Measurements from ENCODE around the gene DYRK1A. TPM values are rescaled to one million over a fixed set of nuclear protein-coding genes. Genes with fewer than 3 reads are reported as not detected.
"Not testable (repeated sequence)": the region's sequence is repeated elsewhere in the genome, so short reads cannot be mapped to it uniquely, and the experiment has no call there.

The DYRK1A gene
- total RNA-seq, 1 experiment from 2014 or later, result 35.5 TPM

GRCh38 chr21:37522641-37523295 lies 156.2 kb downstream of the DYRK1A start:
- H3K79me2 ChIP-seq (ENCODE audit: low read depth), result no peaks in the 10 kb centered on the region
- H2AFZ ChIP-seq, result no peak overlapping the region
- H3K27ac ChIP-seq, result no peak overlapping the region
- H3K9me2 ChIP-seq (ENCODE audit: insufficient read depth), result no peaks in the 10 kb centered on the region
- ChIA-PET POLR2A (ENCODE audit: unreplicated experiment) (no interaction called here), CTCF (no interaction called here)
- no peaks in the 10 kb centered on the region for H4K20me1 ChIP-seq (ENCODE audit: insufficient read depth)
- intact Hi-C loops (cut with micrococcal nuclease; ENCODE audit: unreplicated experiment), result no loop called here
- DNase-seq, result no peak
- H3F3A ChIP-seq (ENCODE audit: insufficient read depth, low read depth), result no peaks in the 10 kb centered on the region
- no peak overlapping the region for H3K4me3 ChIP-seq
- no TSS peak for BruUV-seq (replicated peaks)
- H3K36me3 ChIP-seq (ENCODE audit: low read depth), result no peaks in the 10 kb centered on the region
- no peaks in the 10 kb centered on the region for H3K27me3 ChIP-seq (ENCODE audit: insufficient read depth, low read depth)
- no peak for TF ChIP-seq CTCF (conservative IDR thresholded peaks at IDR 0.05)
- H3K4me1 ChIP-seq (replicated peaks; ENCODE audit: insufficient read depth), result no peaks in the 10 kb centered on the region
- H3K9me3 ChIP-seq (ENCODE audit: insufficient read depth, low read depth), result no peaks in the 10 kb centered on the region
- H3K4me2 ChIP-seq, result no peak overlapping the region

- DNase-seq; intact Hi-C loops (cut with micrococcal nuclease; ENCODE audit: unreplicated experiment); H3K4me3 ChIP-seq; H3K79me2 ChIP-seq (ENCODE audit: low read depth); CTCF ChIA-PET; H3K27ac ChIP-seq; H3K9me3 ChIP-seq (ENCODE audit: insufficient read depth, low read depth); H3F3A ChIP-seq (ENCODE audit: insufficient read depth, low read depth); H3K36me3 ChIP-seq (ENCODE audit: low read depth); H3K9me2 ChIP-seq (ENCODE audit: insufficient read depth); H2AFZ ChIP-seq; H3K4me2 ChIP-seq; H3K27me3 ChIP-seq (ENCODE audit: insufficient read depth, low read depth); H3K4me1 ChIP-seq (replicated peaks; ENCODE audit: insufficient read depth); BruUV-seq (replicated peaks); H4K20me1 ChIP-seq (ENCODE audit: insufficient read depth): not testable (repeated sequence)
- POLR2A ChIA-PET (ENCODE audit: unreplicated experiment), result interaction anchor here (0.5 kb wide), 1 partner anchor 1452 kb away, joined by 7 read pairs; no protein-coding TSS in a partner anchor
Measured at GRCh38 chr21:37524944-37525343, 158.4 kb downstream of the DYRK1A start.

GRCh38 chr21:37525810-37526209 lies 159.2 kb downstream of the DYRK1A start:
- POLR2A ChIA-PET (ENCODE audit: unreplicated experiment), result no interaction called here
- no peak overlapping the region for H3K4me2 ChIP-seq

More at GRCh38 chr21:37525810-37526209, 159.2 kb downstream of the DYRK1A start:
- H2AFZ ChIP-seq, result no peak overlapping the region
- BruUV-seq (replicated peaks), result no TSS peak
- H3K36me3 ChIP-seq (ENCODE audit: low read depth), result no peaks in the 10 kb centered on the region
- no peaks in the 10 kb centered on the region for H3K9me3 ChIP-seq (ENCODE audit: insufficient read depth, low read depth)
- H4K20me1 ChIP-seq (ENCODE audit: insufficient read depth), result no peaks in the 10 kb centered on the region
- H3K4me1 ChIP-seq (replicated peaks; ENCODE audit: insufficient read depth), result no peaks in the 10 kb centered on the region
- intact Hi-C loops (cut with micrococcal nuclease; ENCODE audit: unreplicated experiment), result no loop called here
- CTCF ChIA-PET, result no interaction called here
- no peaks in the 10 kb centered on the region for H3K27me3 ChIP-seq (ENCODE audit: insufficient read depth, low read depth)
- TF ChIP-seq EZH2 (IDR thresholded peaks at IDR 0.05; ENCODE audit: low read depth) (no peak), CTCF (conservative IDR thresholded peaks at IDR 0.05) (no peak)
- no peaks in the 10 kb centered on the region for H3F3A ChIP-seq (ENCODE audit: insufficient read depth, low read depth)
- no peak for DNase-seq
- H3K79me2 ChIP-seq (ENCODE audit: low read depth), result no peaks in the 10 kb centered on the region
- no peaks in the 10 kb centered on the region for H3K9me2 ChIP-seq (ENCODE audit: insufficient read depth)
- H3K27ac ChIP-seq, result no peak overlapping the region
- H3K4me3 ChIP-seq, result no peak overlapping the region
